Articular chondrocyte of knee joint (primary cell): ENCODE data around the gene PSMD3. TPM values are rescaled to one million over a fixed set of nuclear protein-coding genes. Genes with fewer than 3 reads are reported as not detected.

Experiments used
- small RNA-seq: library from RNA; depleted of rRNA; stranded (forward); fragments of <200 nt; gene quantifications from one replicate; pipeline ENCODE3, GENCODE V24; 2012
- total RNA-seq: library from RNA; depleted of rRNA; stranded (reverse); fragments of >200 nt; gene quantifications from 2 replicates; pipeline ENCODE4 v1.2.3, GENCODE V29; 2012

The PSMD3 gene
- 81.7 and 99.6 TPM in 2 replicates for total RNA-seq

DNA sequence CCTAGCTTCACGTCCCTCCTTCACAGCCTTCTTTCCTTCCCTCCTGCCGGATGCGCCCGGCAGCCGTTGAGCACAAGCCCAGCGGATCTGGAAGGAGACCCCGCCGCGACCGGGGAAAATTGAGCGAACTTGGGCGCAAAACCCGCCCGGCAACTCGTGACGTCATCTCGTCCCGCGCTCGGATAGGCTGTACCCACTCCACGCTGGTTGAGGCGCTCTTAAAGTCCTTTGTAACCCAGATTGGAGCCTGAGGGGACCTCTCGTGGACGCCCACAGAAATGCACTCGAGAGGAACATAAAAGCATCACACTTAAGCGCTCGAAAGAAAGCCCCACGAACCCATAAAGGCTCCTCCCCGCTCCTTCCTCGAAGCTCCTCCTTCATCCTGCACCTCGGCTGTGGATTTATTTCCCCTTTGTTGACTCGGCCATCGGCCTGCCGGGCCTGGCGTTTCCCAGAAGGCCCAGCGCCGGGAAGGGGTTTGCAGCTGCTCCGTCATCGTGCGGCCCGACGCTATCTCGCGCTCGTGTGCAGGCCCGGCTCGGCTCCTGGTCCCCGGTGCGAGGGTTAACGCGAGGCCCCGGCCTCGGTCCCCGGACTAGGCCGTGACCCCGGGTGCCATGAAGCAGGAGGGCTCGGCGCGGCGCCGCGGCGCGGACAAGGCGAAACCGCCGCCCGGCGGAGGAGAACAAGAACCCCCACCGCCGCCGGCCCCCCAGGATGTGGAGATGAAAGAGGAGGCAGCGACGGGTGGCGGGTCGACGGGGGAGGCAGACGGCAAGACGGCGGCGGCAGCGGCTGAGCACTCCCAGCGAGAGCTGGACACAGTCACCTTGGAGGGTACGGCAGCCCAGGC, at the start of gene PSMD3:
TSS of gene PSMD3 (plus strand) at position 457 of the 856 bp plus-strand sequence. CDS start at position 621, 164 bp downstream.

GRCh38 chr17:39962642-39963220, 17.9 kb upstream of the PSMD3 start, which contains the start of gene GSDMA:
GSDMA (plus strand) TSS chr17:39963004; CDS start chr17:39965688, 2,684 bp downstream.

GRCh38 chr17:40015005-40015997, 34.7 kb downstream of the PSMD3 start, which contains the start of gene CSF3:
CSF3 (plus strand) TSS chr17:40015440; CDS start chr17:40015475, 35 bp downstream.

Small RNA genes within 50 kb of the gene (small RNA-seq; reads per million reads assigned to genes)
- 119 reads per million, percentile 98 among the genes with 10 or more reads in this experiment for gene SNORD124

Other genes with a start within 250 kb of the PSMD3 start
- gene GRB7, start 242.9 kb upstream of the PSMD3 start, total RNA-seq: 0.32 and 0.78 TPM in 2 replicates
- not detected in 2 replicates for gene IKZF3, start 116.5 kb upstream of the PSMD3 start, total RNA-seq
- gene ZPBP2, start 112.6 kb upstream of the PSMD3 start, total RNA-seq: not detected in 2 replicates
- 6.1 and 6.4 TPM in 2 replicates for gene GSDMB, start 62.2 kb upstream of the PSMD3 start, total RNA-seq
- 40.1 and 42.3 TPM in 2 replicates for gene ORMDL3, start 53.2 kb upstream of the PSMD3 start, total RNA-seq
- not detected in 2 replicates for gene LRRC3C, start 53.1 kb upstream of the PSMD3 start, total RNA-seq
- 0.22 and 0.39 TPM in 2 replicates for gene GSDMA, start 17.8 kb upstream of the PSMD3 start, total RNA-seq
- gene CSF3, start 34.6 kb downstream of the PSMD3 start, total RNA-seq: not detected in 2 replicates
- gene MED24, start 73.6 kb downstream of the PSMD3 start, total RNA-seq: 44.7 and 50.5 TPM in 2 replicates
- gene THRA, start 82.2 kb downstream of the PSMD3 start, total RNA-seq: 24.0 and 26.2 TPM in 2 replicates
- 4.0 and 4.8 TPM in 2 replicates for gene NR1D1, start 119.8 kb downstream of the PSMD3 start, total RNA-seq
- gene MSL1, start 141.2 kb downstream of the PSMD3 start, total RNA-seq: 55.7 and 60.1 TPM in 2 replicates
- 42.3 and 48.6 TPM in 2 replicates for gene CASC3, start 159.7 kb downstream of the PSMD3 start, total RNA-seq
- 1.9 and 2.0 TPM in 2 replicates for gene RAPGEFL1, start 196.7 kb downstream of the PSMD3 start, total RNA-seq
- gene WIPF2, start 238.5 kb downstream of the PSMD3 start, total RNA-seq: 13.1 and 14.4 TPM in 2 replicates